NCI-H146 treated with DMSO at 0.1 percent for 48 hours (cell line): ENCODE data around the gene DCUN1D1.
A peak's percentile ranks its signal among the peaks of the same experiment; 100 is the strongest.

Source experiments
- DNase-seq: peaks from one replicate; lab custom pipeline; 2025; ENCODE audit not compliant: unreplicated experiment; lab: John Stamatoyannopoulos, UW

Gene DCUN1D1

GRCh38 chr3:182937293-182938051, 42.9 kb downstream of the DCUN1D1 start:
- no peak for DNase-seq

GRCh38 chr3:182936918-182937285, 43.4 kb downstream of the DCUN1D1 start:
- DNase-seq = no peak

GRCh38 chr3:182936239-182936917, 44.0 kb downstream of the DCUN1D1 start:
- no peak for DNase-seq

GRCh38 chr3:182935803-182936202, 44.5 kb downstream of the DCUN1D1 start:
- no peak for DNase-seq

GRCh38 chr3:182925944-182926337, 54.4 kb downstream of the DCUN1D1 start:
- no peak for DNase-seq

- no peak for DNase-seq
These were observed 54.9 kb downstream of the DCUN1D1 start for GRCh38 chr3:182925330-182925943.

- DNase-seq = no peak
These were observed 58.5 kb downstream of the DCUN1D1 start for GRCh38 chr3:182921665-182922355.

- DNase-seq = no peak
These were observed 59.7 kb downstream of the DCUN1D1 start for GRCh38 chr3:182920515-182921084.

GRCh38 chr3:182919866-182920357, 60.4 kb downstream of the DCUN1D1 start:
- DNase-seq = no peak

GRCh38 chr3:182917134-182917533, 63.2 kb downstream of the DCUN1D1 start:
- DNase-seq = no peak

- DNase-seq = no peak
These were observed 66.0 kb downstream of the DCUN1D1 start for GRCh38 chr3:182914341-182914740.

GRCh38 chr3:182913889-182914288, 66.4 kb downstream of the DCUN1D1 start:
- no peak for DNase-seq

GRCh38 chr3:182912474-182912873, 67.9 kb downstream of the DCUN1D1 start:
- no peak for DNase-seq

- no peak for DNase-seq
These were observed 68.6 kb downstream of the DCUN1D1 start for GRCh38 chr3:182911782-182912111.

- no peak for DNase-seq
These were observed 69.2 kb downstream of the DCUN1D1 start for GRCh38 chr3:182910936-182911781.

- DNase-seq = peak; percentile 14
These were observed 70.9 kb downstream of the DCUN1D1 start for GRCh38 chr3:182909318-182910040.

- no peak for DNase-seq
These were observed 71.9 kb downstream of the DCUN1D1 start for GRCh38 chr3:182908471-182908870.

- no peak for DNase-seq
These were observed 74.3 kb downstream of the DCUN1D1 start for GRCh38 chr3:182906036-182906435.

GRCh38 chr3:182905623-182906022, 74.7 kb downstream of the DCUN1D1 start:
- DNase-seq = no peak

GRCh38 chr3:182904164-182904563, 76.2 kb downstream of the DCUN1D1 start:
- no peak for DNase-seq
